Psoas muscle (tissue), 8 donors: Measurements from ENCODE around the gene PHOSPHO2. TPM values are rescaled to one million over a fixed set of nuclear protein-coding genes. Genes with fewer than 3 reads are reported as not detected.

Experiments used
- ATAC-seq, 4 donors: fragments of 200-7000 bp; cut with Tn5 transposase; one replicate each; pipeline ENCODE4 v1.9.1; 2020; ENCODE audit warnings: moderate library complexity in 3 of 4, mild to moderate bottlenecking in 2 of 4
- DNase-seq, 2 donors: peaks; one replicate each; pipeline ENCODE4 v3.0.0-alpha.2; 2020
- H3K27ac ChIP-seq: fragments of 200-600 bp; one replicate; pipeline ENCODE4 v1.8.0; 2022
- H3K27me3 ChIP-seq, 3 donors: fragments of 200-600 bp in 1 of 3; one replicate each; pipeline versions ENCODE4 v1.6.1 to v1.8.0; 2013 to 2022; ENCODE audit warnings: low read length in 2 of 3, mild to moderate bottlenecking in 2 of 3, moderate library complexity in 1 of 3; ENCODE audit not compliant: insufficient read depth in 3 of 3
- H3K36me3 ChIP-seq, 2 donors: fragments of 200-600 bp in 1 of 2; one replicate each; pipeline versions ENCODE4 v1.6.1 to v1.8.0; 2013 to 2022; ENCODE audit warnings: low read depth in 1 of 2, mild to moderate bottlenecking in 1 of 2, moderate library complexity in 1 of 2; ENCODE audit not compliant: insufficient read depth in 1 of 2
- H3K4me1 ChIP-seq: fragments of 200-600 bp; one replicate; pipeline ENCODE4 v1.8.0; 2022
- H3K4me3 ChIP-seq: fragments of 200-600 bp; one replicate; pipeline ENCODE4 v1.8.0; 2022; ENCODE audit warnings: mild to moderate bottlenecking
- H3K9me3 ChIP-seq: fragments of 200-600 bp; one replicate; pipeline ENCODE4 v1.8.0; 2022
- WGBS, 3 donors: extraction: QIAGEN DNeasy Blood & Tissue Kit; methylation state at CpG; one replicate each; pipeline versions ENCODE4 v1.1.6 to v1.1.7; 2013; 5-methylcytosine and 5-hydroxymethylcytosine counted together
- intact Hi-C, 2 donors: fragments of 100-400 bp; cut with DNase I; formaldehyde crosslinking; loops; one replicate each; pipeline versions ENCODE4 v1.11.0 to v1.14.2; 2022
- polyA plus RNA-seq, 3 donors: library from polyadenylated mRNA; stranded (reverse); fragments of 200-250 nt; gene quantifications; one replicate each; pipeline ENCODE4 v1.2.3, GENCODE V29; 2013
- total RNA-seq, 4 donors: library from RNA; stranded (reverse); fragmentation: NEBNext Ultra II Directional in 2 of 4; extraction: Animal tissue kit (Norgen Biotek cat#: 25700) in 2 of 4; gene quantifications; one replicate each; pipeline versions ENCODE4 v1.2.1 to v1.2.4, GENCODE V29; 2021 to 2023
- TF ChIP-seq, protein P1 (sequence below): fragments of 200-600 bp; IDR thresholded peaks from one replicate; pipeline ENCODE4 v1.8.0; 2022; ENCODE audit warnings: antibody characterized with exemption
- donor health status: healthy with polysubstance abuse.
- donor health status: DM: no; HTN: no; CAD: no; lungs with moderate emphysema.
- donor health status: Bipolar disorder and iron deficiency.
- donor health status: healthy.
- donor health status: DM: yes; HTN: yes; CAD: no.
- donor health status: DM: no; HTN: no; CAD: no.
- donor health status: DM: no; HTN: no; CAD: no.
- donor health status: DM: yes; HTN: yes; CAD: no.

Gene PHOSPHO2
- total and polyA plus RNA-seq, 7 donors: 0.86 to 7.5 (median 1.6) TPM

DNA sequence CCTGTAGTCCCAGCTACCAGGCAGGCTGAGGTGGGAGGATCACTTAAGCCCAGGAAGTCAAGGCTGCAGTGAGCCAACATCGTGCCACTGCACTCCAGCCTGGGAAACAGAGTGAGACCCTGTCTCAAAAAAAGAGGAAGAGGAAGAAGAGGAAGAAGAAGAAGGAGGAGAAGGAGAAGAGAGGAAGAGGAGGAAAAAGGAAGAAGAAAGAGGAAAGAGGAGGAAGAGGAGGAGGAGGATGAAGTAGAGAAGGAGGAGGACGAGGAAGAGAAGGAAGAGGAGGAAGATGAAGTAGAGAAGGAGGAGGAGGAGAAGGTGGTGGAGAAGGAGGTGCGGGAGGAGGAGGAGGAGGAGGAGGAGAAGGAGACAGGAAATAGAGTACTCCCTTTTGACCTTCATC is 38.1 kb upstream of the PHOSPHO2 start:
- TF ChIP-seq, protein P1, sequence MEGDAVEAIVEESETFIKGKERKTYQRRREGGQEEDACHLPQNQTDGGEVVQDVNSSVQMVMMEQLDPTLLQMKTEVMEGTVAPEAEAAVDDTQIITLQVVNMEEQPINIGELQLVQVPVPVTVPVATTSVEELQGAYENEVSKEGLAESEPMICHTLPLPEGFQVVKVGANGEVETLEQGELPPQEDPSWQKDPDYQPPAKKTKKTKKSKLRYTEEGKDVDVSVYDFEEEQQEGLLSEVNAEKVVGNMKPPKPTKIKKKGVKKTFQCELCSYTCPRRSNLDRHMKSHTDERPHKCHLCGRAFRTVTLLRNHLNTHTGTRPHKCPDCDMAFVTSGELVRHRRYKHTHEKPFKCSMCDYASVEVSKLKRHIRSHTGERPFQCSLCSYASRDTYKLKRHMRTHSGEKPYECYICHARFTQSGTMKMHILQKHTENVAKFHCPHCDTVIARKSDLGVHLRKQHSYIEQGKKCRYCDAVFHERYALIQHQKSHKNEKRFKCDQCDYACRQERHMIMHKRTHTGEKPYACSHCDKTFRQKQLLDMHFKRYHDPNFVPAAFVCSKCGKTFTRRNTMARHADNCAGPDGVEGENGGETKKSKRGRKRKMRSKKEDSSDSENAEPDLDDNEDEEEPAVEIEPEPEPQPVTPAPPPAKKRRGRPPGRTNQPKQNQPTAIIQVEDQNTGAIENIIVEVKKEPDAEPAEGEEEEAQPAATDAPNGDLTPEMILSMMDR: no peak
- Histone ChIP-seq H3K4me1 (no peaks in the 10 kb centered on the region), H3K36me3 (no peaks in the 10 kb centered on the region), H3K4me3 (no peak overlapping the region), H3K27me3 (peaks cover 0 to 2% (median 0%) of the 10 kb centered on the region in 3 donors), H3K9me3 (no peaks in the 10 kb centered on the region), H3K27ac (no peak overlapping the region)
- 52 to 68% (median 61%) methylated on average over 3 of the region's 3 CpGs for WGBS, 3 donors
- DNase-seq (no peak), ATAC-seq (no peak)
- intact Hi-C loops: no loop called here

DNA sequence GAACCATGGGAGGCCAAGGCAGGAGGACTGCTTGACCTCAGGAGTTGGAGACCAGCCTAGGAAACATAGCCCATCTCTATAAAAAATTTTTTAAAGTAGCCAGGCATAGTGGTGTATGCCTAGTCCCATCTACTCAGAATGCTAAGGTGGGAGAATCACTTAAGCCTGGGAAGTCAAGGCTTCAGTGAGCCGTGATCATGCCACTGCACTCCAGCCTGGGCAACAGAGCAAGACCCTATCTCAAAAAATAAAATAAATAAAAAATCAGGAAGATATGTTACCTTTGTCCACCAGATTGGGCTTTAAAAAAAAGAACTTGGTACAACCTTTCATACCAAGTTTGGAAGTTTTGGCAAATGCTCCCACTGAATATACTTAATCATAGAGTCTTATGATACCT is 35.4 kb upstream of the PHOSPHO2 start:
- intact Hi-C loops: no loop called here
- ATAC-seq (no peak), DNase-seq (no peak)
- TF ChIP-seq, protein P1: no peak
- Histone ChIP-seq H3K4me1 (no peaks in the 10 kb centered on the region), H3K9me3 (no peaks in the 10 kb centered on the region), H3K4me3 (no peak overlapping the region), H3K36me3 (no peaks in the 10 kb centered on the region), H3K27me3 (peaks cover 0 to 2% (median 0%) of the 10 kb centered on the region in 3 donors), H3K27ac (no peak overlapping the region)
- WGBS, 3 donors: 94 to 100% (median 96%) methylated on average over 1 of the region's 1 CpG

DNA sequence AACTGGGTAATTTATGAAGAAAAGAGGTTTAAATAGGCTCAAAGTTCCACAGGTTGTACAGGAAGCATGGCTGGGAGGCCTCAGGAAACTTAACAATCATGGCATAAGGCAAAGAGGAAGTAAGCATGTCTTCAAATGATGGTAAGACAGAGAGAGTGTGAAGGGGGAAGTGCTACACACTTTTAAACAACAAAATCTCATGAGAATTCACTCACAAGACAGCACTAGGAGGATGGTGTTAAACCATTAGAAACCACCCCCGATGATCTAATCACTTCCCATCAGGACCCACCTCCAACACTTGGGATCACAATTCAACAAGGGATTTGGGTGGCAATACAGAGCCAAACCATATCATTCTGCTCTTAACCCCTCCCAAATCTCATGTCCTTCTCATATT is 34.9 kb upstream of the PHOSPHO2 start:
- WGBS, 3 donors: 70 to 92% (median 78%) methylated on average over 1 of the region's 1 CpG
- TF ChIP-seq, protein P1: no peak
- DNase-seq: no peak
- H3K36me3 ChIP-seq: no peaks in the 10 kb centered on the region
- H3K27ac ChIP-seq: no peak overlapping the region
- no peak overlapping the region for H3K4me3 ChIP-seq
- H3K27me3 ChIP-seq: peaks cover 0 to 2% (median 0%) of the 10 kb centered on the region in 3 donors
- no peaks in the 10 kb centered on the region for H3K4me1 ChIP-seq
- intact Hi-C loops: no loop called here
- no peaks in the 10 kb centered on the region for H3K9me3 ChIP-seq
- no peak for ATAC-seq

DNA sequence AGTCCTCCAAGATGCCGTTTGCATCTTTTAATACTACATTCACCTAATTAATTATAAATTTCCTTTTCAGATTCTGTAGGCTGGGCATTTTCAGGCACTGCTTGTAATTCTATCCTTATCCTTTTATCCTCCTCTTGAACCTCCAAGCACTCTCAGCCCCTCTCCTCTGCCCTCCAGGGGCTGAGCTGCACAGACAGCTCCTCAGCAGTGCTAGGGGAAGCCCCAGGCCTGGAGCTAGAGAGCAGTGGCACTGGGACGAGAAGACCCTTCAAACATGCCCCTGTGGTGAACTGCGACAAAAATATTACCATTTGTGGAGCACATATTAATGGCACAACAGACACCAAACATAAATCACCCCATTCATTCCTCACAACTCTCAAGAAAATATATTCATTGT is 33.0 kb upstream of the PHOSPHO2 start:
- Histone ChIP-seq H3K27ac (no peak overlapping the region), H3K9me3 (no peaks in the 10 kb centered on the region), H3K27me3 (no peaks in the 10 kb centered on the region), H3K4me3 (no peak overlapping the region), H3K36me3 (no peaks in the 10 kb centered on the region), H3K4me1 (no peaks in the 10 kb centered on the region)
- WGBS, 3 donors: 67 to 76% (median 71%) methylated on average over 3 of the region's 3 CpGs
- intact Hi-C loops: no loop called here
- no peak for DNase-seq
- TF ChIP-seq, protein P1: no peak
- ATAC-seq: no peak

DNA sequence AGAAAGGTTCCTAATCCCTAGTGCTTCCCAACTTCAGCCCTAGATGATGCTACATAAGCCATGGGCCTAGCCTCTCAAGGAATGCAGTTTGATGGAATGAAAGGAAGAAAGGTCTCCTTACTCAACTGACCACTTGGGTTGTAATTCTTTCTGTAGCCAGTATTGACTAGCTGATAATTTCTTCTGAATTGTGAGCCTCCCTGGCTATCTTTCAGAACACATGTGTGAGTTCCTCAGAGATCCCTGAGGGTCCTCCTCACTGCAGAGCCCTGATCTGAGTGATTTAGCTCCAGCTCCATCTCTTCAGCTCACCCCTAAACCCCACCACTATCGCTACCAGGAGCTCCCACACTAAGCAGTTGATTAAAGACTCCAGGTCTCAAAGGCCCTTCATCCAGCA is 31.5 kb upstream of the PHOSPHO2 start:
- H3K9me3 ChIP-seq: no peaks in the 10 kb centered on the region
- H3K27ac ChIP-seq: no peak overlapping the region
- DNase-seq (no peak), ATAC-seq (no peak)
- no peaks in the 10 kb centered on the region for H3K36me3 ChIP-seq
- WGBS, 3 donors: 88 to 91% (median 90%) methylated on average over 1 of the region's 1 CpG
- no peak overlapping the region for H3K4me3 ChIP-seq
- H3K27me3 ChIP-seq: no peaks in the 10 kb centered on the region
- H3K4me1 ChIP-seq: no peaks in the 10 kb centered on the region
- TF ChIP-seq, protein P1: no peak
- intact Hi-C loops: no loop called here
